Heart left ventricle (tissue), 16 donors: Measurements from ENCODE around the gene NLK. TPM values are rescaled to one million over a fixed set of nuclear protein-coding genes. Genes with fewer than 3 reads are reported as not detected.
A peak's percentile ranks its signal among the peaks of the same experiment; 100 is the strongest.
"Not testable (repeated sequence)": the region's sequence is repeated elsewhere in the genome, so short reads cannot be mapped to it uniquely, and the experiment has no call there.

ENCODE experiments used
- ATAC-seq, 4 donors: fragments of 200-7000 bp; cut with Tn5 transposase; one replicate each; pipeline ENCODE4 v1.9.1; 2020 to 2022; ENCODE audit warnings: moderate library complexity in 4 of 4, mild to moderate bottlenecking in 3 of 4, moderate number of reproducible peaks in 1 of 4
- DNase-seq, 5 donors: peaks; one replicate each; pipeline ENCODE4 v3.0.0-alpha.2; 2020
- H3K27ac ChIP-seq, 12 donors: fragments of 200-600 bp; sonication (generic) in 4 of 12; one replicate each; pipeline versions ENCODE4 v1.5.0 to v1.8.0; 2016 to 2022; ENCODE audit warnings: mild to moderate bottlenecking in 2 of 12
- H3K27me3 ChIP-seq, 9 donors: fragments of 200-600 bp; sonication (generic) in 2 of 9; one replicate each; pipeline versions ENCODE4 v1.5.1 to v1.8.0; 2016 to 2022; ENCODE audit warnings: mild to moderate bottlenecking in 3 of 9
- H3K36me3 ChIP-seq, 9 donors: fragments of 200-600 bp; sonication (generic) in 2 of 9; one replicate each; pipeline versions ENCODE4 v1.5.0 to v1.8.0; 2018 to 2022; ENCODE audit warnings: mild to moderate bottlenecking in 2 of 9
- H3K4me1 ChIP-seq, 12 donors: fragments of 200-600 bp; sonication (generic) in 4 of 12; one replicate each; pipeline versions ENCODE4 v1.5.0 to v1.8.0; 2016 to 2022; ENCODE audit warnings: mild to moderate bottlenecking in 3 of 12
- H3K4me3 ChIP-seq, 12 donors: fragments of 200-600 bp; sonication (generic) in 4 of 12; one replicate each; pipeline versions ENCODE4 v1.5.0 to v1.8.0; 2017 to 2022; ENCODE audit warnings: mild to moderate bottlenecking in 9 of 12, moderate library complexity in 4 of 12
- H3K9me3 ChIP-seq, 12 donors: fragments of 200-600 bp; sonication (generic) in 4 of 12; one replicate each; pipeline versions ENCODE4 v1.5.0 to v1.8.0; 2016 to 2022; ENCODE audit warnings: mild to moderate bottlenecking in 1 of 12
- POLR2A ChIP-seq, 2 donors: fragments of 450-650 bp; IDR thresholded peaks; one replicate each; pipeline ENCODE4 v1.6.1; 2017; ENCODE audit warnings: antibody characterized with exemption in 2 of 2, mild to moderate bottlenecking in 2 of 2, moderate library complexity in 2 of 2
- WGBS, 4 donors: extraction: QIAGEN DNeasy Blood & Tissue Kit in 2 of 4; methylation state at CpG; one replicate each; pipeline versions ENCODE4 v1.1.5 to v1.1.7; 2013 to 2018; 5-methylcytosine and 5-hydroxymethylcytosine counted together
- intact Hi-C, 10 donors: fragments of 100-400 bp; cut with DNase I; formaldehyde crosslinking; loops; one replicate each; pipeline versions ENCODE4 v1.11.1 to v1.14.2; 2022
- polyA plus RNA-seq, 2 donors: library from polyadenylated mRNA; stranded (reverse); fragments of 200-250 nt; gene quantifications; one replicate each; pipeline ENCODE4 v1.2.3, GENCODE V29; 2013
- total RNA-seq, 9 donors: library from RNA; depleted of rRNA in 2 of 9; stranded (reverse); fragments of >200 nt in 2 of 9; fragmentation: NEBNext Ultra II Directional in 3 of 9; extraction: Animal tissue kit (Norgen Biotek cat#: 25700) in 3 of 9; gene quantifications; one replicate each; pipeline versions ENCODE4 v1.1.0 to v1.2.4, GENCODE V29; 2016 to 2023
- TF ChIP-seq, protein P1 (sequence below), 12 donors: fragments of 200-600 bp; sonication (generic) in 4 of 12; IDR thresholded peaks; one replicate each; pipeline versions ENCODE4 v1.5.0 to v1.8.0; 2018 to 2022; ENCODE audit warnings: antibody characterized with exemption in 12 of 12, mild to moderate bottlenecking in 5 of 12
- donor health status: ischemic (EF 13 %, LVEDD 7.1; RV severe dilation, severe dysfunction).
- donor health status: healthy with polysubstance abuse.
- donor health status: DM: no; HTN: yes; CAD: no.
- donor health status: DM: no; HTN: no; CAD: no.
- donor health status: ischemic (EF 25% LVEDD 6.9; RV normal size, moderate dysfunction).
- donor health status: ischemic (EF 25% LVEDD 5.7; RV mildly dilated, moderate dysfunction).
- donor health status: healthy.
- donor health status: DM: yes; HTN: yes; CAD: no.
- donor health status: ischemic (EF 35%, LVEDD 5.7; RV mildly dilated, moderate dysfunction).
- donor health status: nonischemic (EF 11% LVEDD 7.7; RV severe dilation, severe dysfunction).
- donor health status: DM: yes; HTN: yes; CAD: no.
- donor health status: PGD.
- donor health status: ischemic (EF 29% LVEDD 5.4; RV normal size, mild dysfunction).
- donor health status: nonischemic (EF 23%, LVEDD 6.1; RV moderate dilation, normal function).

The NLK gene
- total and polyA plus RNA-seq, 11 donors = 8.1 to 29.1 (median 20.0) TPM

DNA sequence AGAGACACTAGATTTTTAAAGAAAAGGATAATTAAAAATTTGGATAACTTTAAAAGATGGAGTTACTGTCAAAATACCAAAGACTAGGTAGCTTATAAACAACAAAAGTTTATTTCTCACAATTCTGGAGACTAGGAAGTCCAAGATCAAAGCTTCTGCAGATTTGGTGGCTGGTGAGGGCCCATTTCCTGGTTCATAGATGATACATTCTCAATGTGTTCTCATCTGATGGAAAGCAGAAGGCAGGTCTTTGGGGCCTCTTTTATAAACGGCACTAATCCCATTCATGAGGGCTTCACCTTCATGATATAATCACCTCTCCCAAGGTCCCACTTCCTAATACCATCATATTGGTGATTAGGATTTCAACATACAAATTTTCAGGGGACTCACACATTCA is 33.7 kb downstream of the NLK start:
- no peaks in the 10 kb centered on the region for H3K27me3 ChIP-seq
- peaks cover 0 to 13% (median 6%) of the 10 kb centered on the region in 12 donors for H3K9me3 ChIP-seq
- H3K4me1 ChIP-seq = peaks cover 0 to 20% (median 0%) of the 10 kb centered on the region in 12 donors
- TF ChIP-seq POLR2A (IDR thresholded peaks at IDR 0.05) = no peak
- TF ChIP-seq, protein P1, sequence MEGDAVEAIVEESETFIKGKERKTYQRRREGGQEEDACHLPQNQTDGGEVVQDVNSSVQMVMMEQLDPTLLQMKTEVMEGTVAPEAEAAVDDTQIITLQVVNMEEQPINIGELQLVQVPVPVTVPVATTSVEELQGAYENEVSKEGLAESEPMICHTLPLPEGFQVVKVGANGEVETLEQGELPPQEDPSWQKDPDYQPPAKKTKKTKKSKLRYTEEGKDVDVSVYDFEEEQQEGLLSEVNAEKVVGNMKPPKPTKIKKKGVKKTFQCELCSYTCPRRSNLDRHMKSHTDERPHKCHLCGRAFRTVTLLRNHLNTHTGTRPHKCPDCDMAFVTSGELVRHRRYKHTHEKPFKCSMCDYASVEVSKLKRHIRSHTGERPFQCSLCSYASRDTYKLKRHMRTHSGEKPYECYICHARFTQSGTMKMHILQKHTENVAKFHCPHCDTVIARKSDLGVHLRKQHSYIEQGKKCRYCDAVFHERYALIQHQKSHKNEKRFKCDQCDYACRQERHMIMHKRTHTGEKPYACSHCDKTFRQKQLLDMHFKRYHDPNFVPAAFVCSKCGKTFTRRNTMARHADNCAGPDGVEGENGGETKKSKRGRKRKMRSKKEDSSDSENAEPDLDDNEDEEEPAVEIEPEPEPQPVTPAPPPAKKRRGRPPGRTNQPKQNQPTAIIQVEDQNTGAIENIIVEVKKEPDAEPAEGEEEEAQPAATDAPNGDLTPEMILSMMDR (IDR thresholded peaks at IDR 0.05) = no peak
- no peak overlapping the region for H3K27ac ChIP-seq
- peaks cover 0 to 8% (median 0%) of the 10 kb centered on the region in 9 donors for H3K36me3 ChIP-seq
- WGBS, 4 donors = 59 to 78% (median 70%) methylated on average over 1 of the region's 1 CpG
- no peak overlapping the region for H3K4me3 ChIP-seq
- ATAC-seq (no peak), DNase-seq (no peak)
- intact Hi-C loops = no loop called here

DNA sequence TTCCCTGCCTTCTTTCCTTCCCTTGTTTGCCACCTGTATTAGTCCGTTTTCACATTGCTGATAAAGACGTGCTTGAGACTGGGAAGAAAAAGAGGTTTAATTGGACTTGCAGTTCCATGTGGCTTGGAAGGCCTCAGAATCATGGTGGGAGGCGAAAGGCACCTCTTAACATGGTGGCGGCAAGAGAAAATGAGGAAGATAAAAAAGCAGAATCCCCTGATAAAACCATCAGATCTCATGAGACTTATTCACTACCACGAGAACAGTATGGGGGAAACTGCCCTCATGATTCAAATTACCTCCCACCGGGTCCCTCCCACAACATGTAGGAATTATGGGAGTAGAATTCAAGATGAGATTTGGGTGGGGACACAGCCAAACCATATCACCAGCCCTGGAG is 34.7 kb downstream of the NLK start:
- DNase-seq, H3K27ac ChIP-seq, intact Hi-C loops, H3K27me3 ChIP-seq, H3K4me3 ChIP-seq, ATAC-seq, H3K36me3 ChIP-seq, H3K9me3 ChIP-seq: not testable (repeated sequence)
- WGBS, 4 donors = 90 to 97% (median 96%) methylated on average over 6 of the region's 6 CpGs
- H3K4me1 ChIP-seq = peaks cover 0 to 22% (median 7%) of the 10 kb centered on the region in 12 donors

DNA sequence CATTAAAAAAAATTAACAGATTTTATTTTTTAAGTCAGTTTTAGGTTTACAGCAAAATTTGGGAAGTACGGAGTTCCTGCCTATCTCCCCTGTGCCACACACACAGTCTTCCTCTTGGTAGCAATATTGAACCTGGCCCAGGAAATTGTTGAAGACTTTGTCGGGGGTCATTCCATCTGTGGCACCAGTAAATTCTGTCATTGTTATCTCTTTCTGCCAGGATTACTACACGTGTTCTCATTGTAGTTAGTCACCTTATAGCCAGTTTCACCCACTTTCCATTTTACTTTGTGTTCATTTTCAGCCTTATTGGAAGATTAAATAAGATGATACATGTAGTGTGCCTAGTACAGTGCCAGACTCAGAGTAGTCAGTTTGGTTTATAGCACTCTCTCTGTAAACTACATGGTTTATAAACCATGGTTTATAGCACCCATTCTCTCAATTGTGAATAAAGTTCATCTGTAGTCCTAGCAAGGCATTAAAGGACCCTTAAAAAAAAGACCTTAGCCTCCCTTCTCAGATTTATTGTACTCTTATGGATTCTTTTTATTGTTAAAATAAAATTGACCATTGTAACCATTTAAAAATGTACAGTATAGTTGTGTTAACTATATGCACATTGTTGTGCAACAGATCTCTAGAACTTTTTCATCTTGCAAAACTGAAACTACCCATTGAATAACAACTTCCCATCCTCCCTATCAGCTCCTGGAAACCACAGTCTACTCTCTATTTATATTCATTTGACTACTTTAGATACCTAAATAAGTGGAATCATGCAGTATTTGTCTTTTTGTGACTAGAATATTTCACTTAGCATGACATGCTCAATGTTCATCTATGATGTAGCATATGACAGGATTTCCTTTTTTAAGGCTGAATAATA is 36.1 kb downstream of the NLK start:
- Histone ChIP-seq H3K36me3 (no peaks in the 10 kb centered on the region), H3K27ac (peak overlapping the region in 1 of 12 donors; percentile 23), H3K4me1 (peaks cover 0 to 35% (median 16%) of the 10 kb centered on the region in 12 donors), H3K9me3 (no peaks in the 10 kb centered on the region), H3K4me3 (no peak overlapping the region), H3K27me3 (no peaks in the 10 kb centered on the region)
- TF ChIP-seq, protein P1 (IDR thresholded peaks at IDR 0.05) = no peak
- no peak for TF ChIP-seq POLR2A (IDR thresholded peaks at IDR 0.05)
- 73 to 82% (median 80%) methylated on average over 3 of the region's 3 CpGs for WGBS, 4 donors
- intact Hi-C loops = no loop called here
- ATAC-seq (no peak), DNase-seq (no peak)

DNA sequence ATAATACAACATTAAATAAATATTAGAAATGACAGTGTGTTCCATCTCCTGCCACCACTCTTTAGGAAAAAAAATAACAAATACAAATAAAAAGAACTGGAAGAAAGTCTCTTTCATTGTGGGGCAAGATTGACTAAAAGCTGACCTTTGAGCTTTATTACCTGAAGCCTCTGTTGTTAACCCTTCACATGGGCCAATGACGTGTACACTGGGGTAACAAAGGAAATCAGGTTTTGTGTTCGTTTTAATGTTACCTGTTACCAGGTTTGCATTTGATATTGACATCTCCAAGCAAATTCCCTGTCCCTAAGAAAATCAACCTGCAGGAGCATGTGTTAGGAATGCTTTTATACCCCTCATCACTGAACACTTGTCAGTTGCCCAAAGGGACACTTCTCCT is 39.0 kb downstream of the NLK start:
- Histone ChIP-seq H3K36me3 (no peaks in the 10 kb centered on the region), H3K27me3 (no peaks in the 10 kb centered on the region), H3K27ac (peak overlapping the region in 3 of 12 donors; percentile 21 to 60 (median 23)), H3K4me1 (peaks cover 0 to 31% (median 16%) of the 10 kb centered on the region in 12 donors), H3K9me3 (no peaks in the 10 kb centered on the region), H3K4me3 (no peak overlapping the region)
- 91 to 95% (median 94%) methylated on average over 2 of the region's 2 CpGs for WGBS, 4 donors
- ATAC-seq = no peak
- intact Hi-C loops = no loop called here
- TF ChIP-seq, protein P1 (IDR thresholded peaks at IDR 0.05) = no peak
- TF ChIP-seq POLR2A (IDR thresholded peaks at IDR 0.05) = no peak
- DNase-seq = no peak
